RKO (cell line): ENCODE measurements around the gene GAA.
"Not testable (repeated sequence)": the region's sequence is repeated elsewhere in the genome, so short reads cannot be mapped to it uniquely, and the experiment has no call there.

Experiments used
- DNase-seq: peaks from one replicate; pipeline ENCODE4 v3.0.0-alpha.2; 2016; ENCODE audit warnings: low spot score

The GAA gene

DNA sequence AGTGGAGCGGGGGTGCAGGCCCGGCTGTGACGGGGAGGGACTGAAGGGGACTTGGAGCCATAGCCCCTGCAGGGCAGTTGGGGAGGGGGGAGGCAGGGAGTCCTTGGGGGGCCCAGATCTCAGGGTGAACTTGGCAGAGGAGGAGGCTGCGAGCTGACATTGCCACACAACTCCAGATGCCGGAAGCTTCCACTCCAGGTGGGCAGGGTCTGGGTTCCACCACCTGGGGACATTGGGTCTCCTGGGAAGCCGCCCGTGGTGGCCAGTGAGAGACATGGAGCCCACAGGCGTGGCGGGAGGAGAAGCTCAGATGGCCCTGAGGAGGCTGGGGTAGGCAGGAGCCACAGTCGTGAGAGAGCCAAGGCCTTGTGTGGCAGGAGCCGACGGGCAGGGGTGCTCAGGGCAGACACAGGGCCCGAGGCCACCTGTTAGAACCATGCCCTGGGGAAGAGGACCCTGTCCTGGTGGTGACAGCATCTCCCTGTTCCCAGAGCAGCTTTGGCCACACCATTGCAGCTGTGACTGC lies 18.2 kb upstream of the GAA start:
- no peak for DNase-seq

DNA sequence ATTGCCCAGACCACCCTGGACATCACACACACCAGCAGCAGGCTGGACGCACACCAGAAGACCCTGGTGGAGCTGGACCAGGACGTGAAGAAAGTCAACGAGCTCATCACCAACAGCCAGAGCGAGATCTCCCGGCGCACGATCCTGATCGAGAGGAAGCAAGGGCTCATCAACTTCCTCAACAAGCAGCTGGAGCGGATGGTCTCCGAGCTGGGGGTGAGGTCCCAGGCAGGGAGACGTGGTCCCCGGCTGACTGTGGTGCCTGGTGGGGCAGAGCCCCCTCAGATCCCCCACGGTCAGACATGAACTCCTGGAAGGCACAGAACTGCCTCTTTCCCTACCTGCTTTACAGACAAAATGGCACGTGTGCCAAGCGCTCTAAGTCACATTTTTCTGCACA lies 16.6 kb upstream of the GAA start:
- DNase-seq = no peak

DNA sequence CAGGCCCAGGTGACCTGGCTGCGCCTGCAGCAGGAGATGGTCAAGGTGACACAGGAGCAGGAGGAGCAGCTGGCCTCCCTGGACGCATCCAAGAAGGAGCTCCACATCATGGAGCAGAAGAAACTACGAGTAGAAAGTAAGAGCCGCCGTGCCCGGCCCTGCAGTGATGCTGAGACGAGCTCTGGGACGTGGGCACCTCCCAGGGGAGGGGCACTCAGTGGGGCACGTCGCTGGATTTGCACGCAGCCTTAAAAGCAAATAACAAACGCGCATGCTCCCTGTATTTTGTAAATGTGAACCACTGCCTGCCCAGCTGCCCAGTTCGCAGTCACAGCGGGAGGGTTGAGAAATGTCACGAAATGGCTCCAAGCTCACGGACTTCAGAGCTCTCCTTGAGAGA lies 15.3 kb upstream of the GAA start:
- no peak for DNase-seq

DNA sequence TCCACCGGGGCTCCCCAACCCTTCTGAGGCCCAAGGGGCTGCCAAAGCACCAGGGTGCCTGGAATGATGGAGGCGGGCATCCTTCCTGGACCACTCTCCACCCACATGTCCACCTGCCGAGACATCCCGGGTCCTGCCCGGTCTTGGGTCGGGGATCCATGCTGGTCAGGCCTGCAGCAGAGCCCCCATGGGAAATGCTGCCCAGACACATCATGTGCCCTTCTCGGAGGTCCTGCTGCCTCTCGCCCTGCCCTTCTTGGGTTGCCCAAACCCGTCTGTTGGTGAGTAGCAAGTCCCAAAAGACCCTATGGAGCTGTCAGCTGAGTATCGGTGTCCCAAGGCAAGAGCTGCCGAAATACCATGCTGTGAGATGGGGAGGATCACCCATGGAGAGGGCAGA lies 14.8 kb upstream of the GAA start:
- no peak for DNase-seq

DNA sequence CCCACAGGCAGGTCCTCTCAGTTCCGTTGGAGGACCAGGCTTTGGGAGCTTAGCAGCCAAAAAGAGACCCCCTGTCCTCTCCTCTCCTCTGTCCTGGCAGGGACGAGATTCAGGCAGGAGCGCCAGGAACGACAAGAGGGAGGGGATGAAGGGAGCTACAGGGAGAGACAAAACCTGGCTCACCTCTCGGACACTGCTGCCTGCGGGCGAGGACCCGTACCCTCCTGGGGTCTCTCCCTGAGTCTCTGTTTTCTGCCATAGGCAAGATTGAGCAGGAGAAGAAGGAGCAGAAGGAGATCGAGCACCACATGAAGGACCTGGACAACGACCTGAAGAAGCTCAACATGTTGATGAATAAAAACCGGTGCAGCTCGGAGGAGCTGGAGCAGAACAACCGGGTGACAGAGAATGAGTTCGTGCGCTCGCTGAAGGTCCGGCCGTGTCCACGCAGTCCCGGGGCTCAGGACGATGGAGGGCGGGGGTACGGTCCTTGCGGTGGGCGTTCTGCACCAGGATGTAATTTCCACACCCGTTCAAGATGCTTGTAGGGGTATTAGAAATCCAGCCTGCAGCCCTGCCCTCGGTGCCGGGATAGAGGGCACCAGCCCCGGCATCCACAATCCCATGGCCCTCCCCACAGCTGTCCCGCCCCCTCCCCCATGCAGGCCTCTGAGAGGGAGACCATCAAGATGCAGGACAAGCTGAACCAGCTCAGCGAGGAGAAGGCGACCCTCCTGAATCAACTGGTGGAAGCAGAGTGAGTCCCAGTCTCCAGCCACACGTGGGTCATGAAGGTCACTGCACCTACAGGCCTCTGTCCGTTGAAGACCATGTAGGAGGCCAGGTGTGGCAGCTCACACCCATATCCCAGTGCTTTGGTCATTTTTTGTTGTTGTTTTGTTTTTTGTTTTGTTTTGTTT lies 13.8 kb upstream of the GAA start:
- DNase-seq = no peak

DNA sequence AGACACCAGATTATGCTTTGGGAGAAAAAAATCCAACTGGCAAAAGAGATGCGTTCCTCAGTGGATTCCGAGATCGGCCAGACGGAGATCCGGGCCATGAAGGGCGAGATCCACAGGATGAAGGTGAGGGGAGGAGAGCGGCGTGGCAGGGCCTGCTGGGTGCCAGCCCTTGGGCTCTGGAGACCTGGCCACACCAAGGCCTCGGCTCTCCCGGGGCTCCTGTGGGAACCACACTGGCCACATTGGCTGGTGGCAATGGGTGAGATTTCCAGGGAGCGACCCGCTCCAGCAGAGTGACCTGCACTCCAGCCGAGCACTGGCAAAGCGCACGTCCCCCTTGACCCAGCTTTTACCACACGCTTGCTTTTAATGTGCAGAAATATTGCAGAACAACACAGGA lies 11.6 kb upstream of the GAA start:
- no peak for DNase-seq

DNA sequence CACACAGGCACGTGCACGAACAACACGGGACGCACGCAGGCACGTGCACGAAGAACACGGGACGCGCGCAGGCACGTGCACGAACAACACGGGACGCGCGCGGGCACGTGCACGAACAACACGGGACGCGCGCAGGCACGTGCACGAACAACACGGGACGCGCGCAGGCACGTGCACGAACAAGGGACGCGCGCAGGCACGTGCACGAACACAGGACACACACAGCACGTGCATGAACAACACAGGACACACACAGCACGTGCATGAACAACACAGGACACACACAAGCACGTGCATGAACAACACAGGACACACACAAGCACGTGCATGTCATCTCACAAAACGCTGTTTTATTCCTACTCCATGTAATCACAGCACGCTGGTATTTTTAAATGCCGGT lies 11.2 kb upstream of the GAA start:
- DNase-seq = not testable (repeated sequence)

DNA sequence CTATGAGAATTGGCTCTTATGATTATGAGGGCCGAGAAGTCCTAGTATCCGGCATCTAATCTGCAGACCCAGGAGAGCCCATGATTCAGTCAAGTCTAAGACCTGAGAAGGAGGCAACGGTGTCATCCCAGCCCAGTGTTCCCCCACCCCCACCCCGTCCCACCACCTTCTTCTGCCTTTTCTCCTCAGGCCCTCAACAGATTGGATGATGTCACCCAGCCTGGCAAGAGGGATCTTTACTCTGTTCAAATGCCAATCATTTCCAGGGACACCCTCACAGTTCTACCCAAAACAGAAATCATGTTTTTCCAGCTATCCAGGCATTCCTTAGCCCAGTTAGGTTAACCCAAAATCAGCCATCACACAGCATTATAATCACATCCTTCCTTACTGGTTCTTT lies 10.0 kb upstream of the GAA start:
- DNase-seq = no peak

DNA sequence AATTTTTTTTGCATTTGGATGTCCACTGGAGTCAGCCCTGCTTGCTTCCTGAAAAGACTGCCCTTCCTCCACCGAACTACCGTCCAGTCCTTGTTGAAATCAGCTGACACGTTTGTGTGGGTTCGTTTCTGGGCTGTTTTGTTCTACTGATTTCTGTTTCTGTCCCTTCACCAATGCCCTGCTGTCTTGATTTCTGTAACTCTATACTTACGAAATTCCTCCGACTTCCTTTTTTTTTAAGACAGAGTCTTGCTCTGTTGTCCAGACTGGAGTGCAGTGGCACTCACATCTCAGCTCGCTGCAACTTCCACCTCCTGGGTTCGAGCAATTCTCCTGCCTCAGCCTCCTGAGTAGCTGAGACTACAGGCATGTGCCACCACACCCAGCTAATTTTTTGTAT lies 8.4 kb upstream of the GAA start:
- no peak for DNase-seq

DNA sequence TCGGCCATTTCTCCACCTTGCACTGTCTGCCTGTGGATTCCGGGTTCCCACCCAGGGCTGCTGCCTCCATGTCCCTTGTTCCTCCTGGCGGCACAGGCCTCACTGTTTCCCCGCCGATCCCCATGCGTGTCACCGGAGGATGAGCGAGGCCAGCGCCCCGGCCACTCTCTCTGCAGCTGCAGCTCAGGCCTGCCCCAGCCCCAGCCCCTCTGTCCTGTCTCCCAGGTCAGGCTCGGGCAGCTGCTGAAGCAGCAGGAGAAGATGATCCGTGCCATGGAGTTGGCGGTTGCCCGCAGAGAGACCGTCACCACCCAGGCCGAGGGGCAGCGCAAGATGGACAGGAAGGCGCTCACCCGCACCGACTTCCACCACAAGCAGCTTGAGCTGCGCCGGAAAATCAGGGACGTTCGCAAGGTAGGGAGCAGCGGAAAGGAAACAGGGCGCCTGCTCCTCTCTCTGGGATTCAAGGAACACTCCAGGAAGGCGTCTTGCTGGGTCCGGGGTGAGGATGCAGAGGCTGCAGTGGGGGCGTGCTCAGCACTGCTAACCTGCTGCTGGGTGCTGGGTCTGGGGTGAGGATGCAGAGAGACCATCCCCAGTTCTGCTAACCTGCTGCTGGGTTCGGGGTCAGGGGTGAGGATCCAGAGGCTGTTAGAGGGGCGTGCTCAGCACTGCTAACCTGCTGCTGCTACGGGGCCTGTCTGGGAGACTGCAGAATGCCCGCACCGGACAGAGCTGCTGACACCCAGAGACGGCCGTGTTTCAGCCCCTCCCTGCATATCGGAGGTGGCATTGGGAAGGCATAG lies 6.1 kb upstream of the GAA start:
- no peak for DNase-seq

DNA sequence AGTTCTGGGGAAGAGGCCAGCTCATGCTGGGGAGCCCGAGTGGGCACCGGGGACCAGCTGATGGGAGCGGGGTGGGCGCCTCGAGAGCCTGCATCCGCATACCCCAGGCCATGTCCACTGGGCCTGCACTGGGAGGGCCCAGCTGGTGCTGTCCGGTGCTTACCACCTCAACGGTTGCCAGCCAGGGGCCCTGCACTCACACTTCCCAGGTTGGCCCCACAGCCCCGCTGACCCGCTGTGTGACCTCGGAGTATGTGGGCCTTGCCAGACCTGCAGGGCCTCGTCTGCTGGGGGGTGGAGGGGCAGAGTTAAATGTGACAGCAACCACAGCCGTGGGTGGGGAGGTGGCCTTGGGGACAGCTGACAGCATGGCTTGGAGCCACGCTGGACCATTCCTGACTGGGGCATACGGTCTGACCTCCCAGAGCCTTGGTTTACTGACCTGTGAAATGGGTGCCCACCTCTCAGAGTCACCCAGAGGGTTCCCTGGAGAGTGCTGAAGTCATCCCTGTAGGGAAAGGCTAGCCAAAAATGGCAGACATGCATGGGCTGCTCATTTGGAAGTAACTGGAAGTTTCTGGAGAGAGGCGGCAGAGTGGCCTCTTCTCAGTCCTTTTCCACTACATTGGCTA lies 5.4 kb upstream of the GAA start:
- DNase-seq = no peak

DNA sequence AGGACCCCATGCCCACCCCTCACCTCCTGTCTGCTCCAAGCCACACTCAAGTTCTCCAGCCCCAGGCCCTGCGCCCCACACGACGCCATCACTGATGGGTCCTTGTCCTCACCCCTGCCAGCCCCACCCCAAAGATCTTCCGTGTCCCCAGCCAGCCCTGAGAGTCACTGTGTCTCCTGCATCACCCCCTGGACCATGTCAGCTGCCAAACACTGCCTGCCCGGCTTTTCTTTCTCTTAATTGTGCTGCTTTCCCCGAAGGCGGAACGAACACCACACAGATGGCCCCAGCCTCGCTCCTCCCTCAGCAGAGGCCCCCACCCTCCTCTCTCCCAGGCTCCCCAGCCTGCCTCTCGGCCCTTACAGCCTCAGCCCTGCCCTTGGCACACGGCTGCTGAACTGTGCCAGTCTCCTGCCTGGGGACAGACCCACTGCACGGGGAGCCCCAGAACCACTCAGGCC lies 4.8 kb upstream of the GAA start:
- DNase-seq = no peak

DNA sequence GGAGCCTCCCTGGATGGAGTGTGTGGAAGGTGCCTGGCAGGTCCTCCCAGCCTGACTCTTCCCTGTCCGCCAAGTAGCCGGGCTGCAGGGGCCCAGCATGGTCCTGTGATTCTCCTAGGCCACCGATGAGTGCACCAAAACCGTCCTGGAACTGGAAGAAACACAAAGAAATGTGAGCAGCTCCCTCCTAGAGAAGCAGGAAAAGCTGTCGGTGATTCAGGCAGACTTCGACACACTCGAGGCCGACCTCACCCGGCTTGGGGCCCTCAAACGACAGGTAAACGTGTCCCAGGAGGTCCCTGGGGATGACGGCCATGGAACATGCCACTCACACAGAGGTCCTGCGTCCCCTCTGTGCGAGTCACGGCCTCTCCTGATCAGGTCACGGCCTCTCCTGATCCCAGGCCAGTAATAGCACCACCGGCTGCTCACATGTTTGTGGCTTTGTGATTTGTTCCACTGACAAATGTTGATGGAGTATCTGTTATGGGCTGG lies 4.2 kb upstream of the GAA start:
- no peak for DNase-seq

DNA sequence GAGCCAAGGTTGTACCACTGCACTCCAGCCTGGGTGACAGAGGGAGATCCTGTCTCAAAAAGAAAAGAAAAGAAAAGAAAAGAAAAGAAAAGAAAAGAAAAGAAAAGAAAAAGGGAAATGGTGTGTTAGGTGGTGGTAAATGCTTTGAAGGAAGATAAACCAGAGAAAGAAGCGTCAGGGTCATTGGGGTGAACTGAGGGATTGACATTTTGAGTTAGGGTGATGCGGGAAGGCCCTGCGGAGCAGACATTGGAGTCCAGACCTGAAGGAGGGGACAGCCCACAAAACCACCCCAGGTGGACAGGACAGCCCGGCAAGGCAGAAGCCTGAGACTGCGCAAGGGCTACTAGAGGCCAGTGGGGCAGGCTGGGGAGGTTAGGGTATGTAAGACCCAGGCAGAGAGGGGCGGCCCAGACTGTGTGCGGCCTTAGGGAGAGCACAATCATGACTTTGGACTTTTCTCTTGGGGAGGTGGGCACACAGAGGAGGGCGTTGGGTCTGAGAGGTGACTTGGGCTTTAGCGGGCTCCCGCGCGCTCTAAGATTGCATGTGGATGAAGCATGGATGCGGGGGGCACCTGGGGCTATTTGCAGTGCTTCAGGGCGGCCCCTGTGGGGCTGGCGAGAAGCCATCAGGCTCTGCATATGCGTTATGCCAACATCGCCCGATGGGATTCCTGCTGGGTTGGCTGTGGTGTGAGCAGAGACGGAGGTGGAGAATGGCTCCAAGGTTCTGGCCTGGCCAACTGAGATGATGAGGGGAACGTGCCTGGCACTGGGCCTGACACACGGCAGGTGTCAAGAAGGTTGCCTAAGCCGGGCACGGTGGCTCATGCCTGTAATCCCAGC lies 3.3 kb upstream of the GAA start:
- DNase-seq = no peak

DNA sequence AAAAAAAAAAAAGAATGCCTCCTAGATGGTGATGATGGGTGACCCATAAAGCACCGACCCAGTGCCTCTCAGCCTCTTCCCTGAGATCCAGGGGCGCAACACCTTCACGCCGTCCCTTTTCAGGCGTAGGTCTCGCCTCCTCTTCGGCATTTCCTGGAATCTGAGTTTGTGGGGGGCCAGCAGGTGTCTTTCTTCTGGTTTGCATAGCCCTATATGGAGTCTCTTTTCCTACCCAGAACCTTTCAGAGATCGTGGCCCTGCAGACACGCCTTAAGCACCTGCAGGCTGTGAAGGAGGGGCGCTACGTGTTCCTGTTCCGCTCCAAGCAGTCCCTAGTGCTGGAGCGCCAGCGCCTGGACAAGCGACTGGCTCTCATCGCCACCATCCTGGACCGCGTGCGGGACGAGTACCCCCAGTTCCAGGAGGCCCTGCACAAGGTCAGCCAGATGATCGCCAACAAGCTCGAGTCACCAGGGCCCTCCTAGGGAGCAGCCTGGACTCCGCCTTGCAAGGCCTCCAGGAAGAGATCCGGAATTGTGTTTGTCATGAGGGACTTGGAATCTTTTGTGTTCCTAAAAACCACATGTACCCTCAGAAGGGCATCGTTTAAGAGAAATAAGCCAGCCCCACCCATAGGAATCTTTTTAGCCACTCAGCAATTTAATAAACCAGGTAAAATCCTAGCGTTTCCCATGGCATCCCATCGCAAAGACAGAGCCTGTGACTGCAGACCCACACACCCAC lies 1.9 kb upstream of the GAA start:
- DNase-seq = no peak

DNA sequence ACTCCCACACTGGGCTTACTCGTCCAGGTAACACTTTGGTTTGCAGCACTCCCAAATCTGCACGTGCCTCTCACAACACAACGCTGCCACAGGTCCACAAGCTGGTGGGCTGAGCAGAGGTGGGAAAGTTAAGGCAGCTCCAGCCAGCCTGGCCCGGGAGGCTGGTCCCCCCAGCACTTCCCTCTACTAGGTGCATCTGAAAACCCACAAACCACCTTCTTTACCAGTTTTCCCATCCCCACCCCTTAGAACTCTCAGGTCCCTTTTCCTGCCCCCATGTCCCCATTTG lies 1.4 kb upstream of the GAA start:
- DNase-seq = no peak

DNA sequence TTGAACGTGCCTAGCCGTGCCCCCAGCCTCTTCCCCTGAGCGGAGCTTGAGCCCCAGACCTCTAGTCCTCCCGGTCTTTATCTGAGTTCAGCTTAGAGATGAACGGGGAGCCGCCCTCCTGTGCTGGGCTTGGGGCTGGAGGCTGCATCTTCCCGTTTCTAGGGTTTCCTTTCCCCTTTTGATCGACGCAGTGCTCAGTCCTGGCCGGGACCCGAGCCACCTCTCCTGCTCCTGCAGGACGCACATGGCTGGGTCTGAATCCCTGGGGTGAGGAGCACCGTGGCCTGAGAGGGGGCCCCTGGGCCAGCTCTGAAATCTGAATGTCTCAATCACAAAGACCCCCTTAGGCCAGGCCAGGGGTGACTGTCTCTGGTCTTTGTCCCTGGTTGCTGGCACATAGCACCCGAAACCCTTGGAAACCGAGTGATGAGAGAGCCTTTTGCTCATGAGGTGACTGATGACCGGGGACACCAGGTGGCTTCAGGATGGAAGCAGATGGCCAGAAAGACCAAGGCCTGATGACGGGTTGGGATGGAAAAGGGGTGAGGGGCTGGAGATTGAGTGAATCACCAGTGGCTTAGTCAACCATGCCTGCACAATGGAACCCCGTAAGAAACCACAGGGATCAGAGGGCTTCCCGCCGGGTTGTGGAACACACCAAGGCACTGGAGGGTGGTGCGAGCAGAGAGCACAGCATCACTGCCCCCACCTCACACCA lies 724 bp downstream of the GAA start:
- peak; percentile 76 for DNase-seq

DNA sequence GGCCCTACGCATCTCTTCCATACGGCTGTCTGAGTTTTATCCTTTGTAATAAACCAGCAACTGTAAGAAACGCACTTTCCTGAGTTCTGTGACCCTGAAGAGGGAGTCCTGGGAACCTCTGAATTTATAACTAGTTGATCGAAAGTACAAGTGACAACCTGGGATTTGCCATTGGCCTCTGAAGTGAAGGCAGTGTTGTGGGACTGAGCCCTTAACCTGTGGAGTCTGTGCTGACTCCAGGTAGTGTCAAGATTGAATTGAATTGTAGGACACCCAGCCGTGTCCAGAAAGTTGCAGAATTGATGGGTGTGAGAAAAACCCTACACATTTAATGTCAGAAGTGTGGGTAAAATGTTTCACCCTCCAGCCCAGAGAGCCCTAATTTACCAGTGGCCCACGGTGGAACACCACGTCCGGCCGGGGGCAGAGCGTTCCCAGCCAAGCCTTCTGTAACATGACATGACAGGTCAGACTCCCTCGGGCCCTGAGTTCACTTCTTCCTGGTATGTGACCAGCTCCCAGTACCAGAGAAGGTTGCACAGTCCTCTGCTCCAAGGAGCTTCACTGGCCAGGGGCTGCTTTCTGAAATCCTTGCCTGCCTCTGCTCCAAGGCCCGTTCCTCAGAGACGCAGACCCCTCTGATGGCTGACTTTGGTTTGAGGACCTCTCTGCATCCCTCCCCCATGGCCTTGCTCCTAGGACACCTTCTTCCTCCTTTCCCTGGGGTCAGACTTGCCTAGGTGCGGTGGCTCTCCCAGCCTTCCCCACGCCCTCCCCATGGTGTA lies 1.5 kb downstream of the GAA start:
- DNase-seq = no peak

DNA sequence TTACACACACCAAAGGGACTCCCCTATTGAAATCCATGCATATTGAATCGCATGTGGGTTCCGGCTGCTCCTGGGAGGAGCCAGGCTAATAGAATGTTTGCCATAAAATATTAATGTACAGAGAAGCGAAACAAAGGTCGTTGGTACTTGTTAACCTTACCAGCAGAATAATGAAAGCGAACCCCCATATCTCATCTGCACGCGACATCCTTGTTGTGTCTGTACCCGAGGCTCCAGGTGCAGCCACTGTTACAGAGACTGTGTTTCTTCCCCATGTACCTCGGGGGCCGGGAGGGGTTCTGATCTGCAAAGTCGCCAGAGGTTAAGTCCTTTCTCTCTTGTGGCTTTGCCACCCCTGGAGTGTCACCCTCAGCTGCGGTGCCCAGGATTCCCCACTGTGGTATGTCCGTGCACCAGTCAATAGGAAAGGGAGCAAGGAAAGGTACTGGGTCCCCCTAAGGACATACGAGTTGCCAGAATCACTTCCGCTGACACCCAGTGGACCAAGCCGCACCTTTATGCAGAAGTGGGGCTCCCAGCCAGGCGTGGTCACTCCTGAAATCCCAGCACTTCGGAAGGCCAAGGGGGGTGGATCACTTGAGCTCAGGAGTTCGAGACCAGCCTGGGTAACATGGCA lies 2.2 kb downstream of the GAA start:
- no peak for DNase-seq
